ENCODE measurements around the gene CCDC88B.

GRCh38 chr11:64314146-64314804, 25.7 kb upstream of the CCDC88B start:
- TF ChIP-seq CTCF (IDR thresholded peaks at IDR 0.05) (no peak), EP300 (IDR thresholded peaks at IDR 0.05) (no peak), POLR2A (IDR thresholded peaks at IDR 0.05; ENCODE audit: low read depth) (no peak)

Measured in esophagus muscularis mucosa (tissue), 4 donors.